ENCODE results near the gene RAB3IL1.

GRCh38 chr11:61957021-61957770 is 39.8 kb upstream of the RAB3IL1 start:
- TF ChIP-seq EZH2 (IDR thresholded peaks at IDR 0.05; ENCODE audit: low read length, missing control alignments) (no peak), CTCF (conservative IDR thresholded peaks at IDR 0.05 in 1 of 2, IDR thresholded peaks at IDR 0.05 in 1 of 2; ENCODE audit: low read depth in 1 of 2, low read length in 2 of 2) (no peak)
